DND-41 (cell line): Measurements from ENCODE around the gene RALA.

Source experiments
- ATAC-seq: fragments of 200-7000 bp; cut with Tn5 transposase; 3 replicates; pipeline ENCODE4 v1.9.1; 2021; ENCODE audit warnings: low read depth; ENCODE audit not compliant: insufficient read depth
- DNase-seq: peaks from one replicate; pipeline ENCODE4 v3.0.0-alpha.2; 2020
- H2AFZ ChIP-seq: 2 replicates; pipeline ENCODE4 v1.6.0; 2012; ENCODE audit warnings: low read depth, low read length
- H3K27ac ChIP-seq: 2 replicates; pipeline ENCODE4 v1.5.1; 2012; ENCODE audit warnings: low read length, inconsistent platforms
- H3K27me3 ChIP-seq: fragments of 200-600 bp; sonication (generic); 2 replicates; pipeline ENCODE4 v1.6.0; 2012; ENCODE audit warnings: low read length, mild to moderate bottlenecking, inconsistent platforms; ENCODE audit not compliant: insufficient read depth, poor library complexity
- H3K36me3 ChIP-seq: 2 replicates; pipeline ENCODE4 v1.5.1; 2012; ENCODE audit warnings: low read length, inconsistent platforms; ENCODE audit not compliant: insufficient read depth
- H3K4me1 ChIP-seq: 2 replicates; pipeline ENCODE4 v1.5.1; 2012; ENCODE audit warnings: mild to moderate bottlenecking, low read length; ENCODE audit not compliant: insufficient read depth
- H3K4me2 ChIP-seq: 2 replicates; pipeline ENCODE4 v1.6.0; 2012; ENCODE audit warnings: mild to moderate bottlenecking, moderate library complexity, low read length, inconsistent platforms; ENCODE audit not compliant: insufficient read depth
- H3K4me3 ChIP-seq, 2 experiments: fragments of 200-600 bp in 1 of 2; shearing (Covaris generic) in 1 of 2; 2 replicates each; pipeline ENCODE4 v1.5.1; 2012 to 2016; ENCODE audit warnings: inconsistent platforms in 2 of 2, low read length in 2 of 2, mild to moderate bottlenecking in 2 of 2, low read depth in 1 of 2, moderate library complexity in 1 of 2
- H3K79me2 ChIP-seq: 2 replicates; pipeline ENCODE4 v1.6.0; 2012; ENCODE audit warnings: low read length, inconsistent platforms; ENCODE audit not compliant: insufficient read depth
- H3K9ac ChIP-seq: 2 replicates; pipeline ENCODE4 v1.6.0; 2012; ENCODE audit warnings: low read depth, mild to moderate bottlenecking, inconsistent platforms, low read length, moderate library complexity
- H3K9me3 ChIP-seq: 2 replicates; pipeline ENCODE4 v1.5.1; 2012; ENCODE audit warnings: low read length, moderate library complexity, mild to moderate bottlenecking, inconsistent platforms; ENCODE audit not compliant: insufficient read depth, severe bottlenecking
- H4K20me1 ChIP-seq: 2 replicates; pipeline ENCODE4 v1.6.0; 2012; ENCODE audit warnings: low read length; ENCODE audit not compliant: insufficient read depth
- CTCF ChIP-seq: IDR thresholded peaks from 2 replicates; pipeline ENCODE4 v1.5.1; 2012; ENCODE audit warnings: borderline replicate concordance, low read length, moderate library complexity, mild to moderate bottlenecking; ENCODE audit not compliant: poor library complexity, severe bottlenecking; ENCODE audit errors: extremely low read depth
- EZH2 ChIP-seq: IDR thresholded peaks from 3 replicates; pipeline ENCODE4 v1.6.1; 2012; ENCODE audit warnings: borderline replicate concordance, low read depth, mild to moderate bottlenecking, moderate library complexity, low read length, inconsistent platforms; ENCODE audit not compliant: severe bottlenecking

RALA gene, protein sequence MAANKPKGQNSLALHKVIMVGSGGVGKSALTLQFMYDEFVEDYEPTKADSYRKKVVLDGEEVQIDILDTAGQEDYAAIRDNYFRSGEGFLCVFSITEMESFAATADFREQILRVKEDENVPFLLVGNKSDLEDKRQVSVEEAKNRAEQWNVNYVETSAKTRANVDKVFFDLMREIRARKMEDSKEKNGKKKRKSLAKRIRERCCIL

DNA sequence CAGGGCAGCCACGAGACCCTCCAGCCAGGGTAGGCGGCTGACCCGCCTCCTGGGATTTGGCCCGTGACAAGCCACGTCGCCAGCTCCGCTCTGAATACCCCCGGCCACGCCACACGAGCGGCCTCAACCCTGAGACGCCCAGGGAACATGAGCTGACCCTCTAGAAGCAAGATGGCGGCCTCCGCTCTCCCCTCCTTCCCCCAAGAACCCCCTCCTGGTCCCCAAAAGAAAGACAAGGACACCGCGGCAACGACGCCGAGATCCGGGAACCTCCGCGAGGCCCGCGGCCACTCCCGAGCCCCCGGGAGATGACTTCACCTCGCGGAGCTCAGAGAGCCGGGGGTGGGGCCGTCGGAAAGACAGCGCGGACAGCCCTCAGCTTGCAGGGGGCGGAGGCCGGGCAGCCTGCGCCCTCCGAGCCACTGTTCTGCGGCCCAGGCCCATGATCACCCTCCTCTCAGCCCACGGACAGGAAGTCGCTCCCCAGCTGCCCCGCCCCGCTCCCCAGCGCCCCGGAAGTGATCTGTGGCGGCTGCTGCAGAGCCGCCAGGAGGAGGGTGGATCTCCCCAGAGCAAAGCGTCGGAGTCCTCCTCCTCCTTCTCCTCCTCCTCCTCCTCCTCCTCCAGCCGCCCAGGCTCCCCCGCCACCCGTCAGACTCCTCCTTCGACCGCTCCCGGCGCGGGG is at the start of gene RALA:
Gene RALA, plus strand, starts transcription at position 526 of the 685 bp plus-strand sequence. CDS start 63,096 bp downstream, outside the sequence.
- H3K9me3 ChIP-seq = no peaks in the 10 kb centered on the region
- peaks cover 4% of the 10 kb centered on the region; the same call in 1 of the 2 replicates for H4K20me1 ChIP-seq
- peak within 1 kb of the TSS; percentile 70 to 84 for H3K4me3 ChIP-seq
- ATAC-seq = peak; percentile 96
- no peak for TF ChIP-seq EZH2
- TF ChIP-seq CTCF = no peak
- no peaks in the 10 kb centered on the region for H3K27me3 ChIP-seq
- peak within 1 kb of the TSS; percentile 68 for H3K4me2 ChIP-seq
- peaks cover 55% of the 10 kb centered on the region for H3K79me2 ChIP-seq
- H3K36me3 ChIP-seq = no peaks in the 10 kb centered on the region; the same call in 1 of the 2 replicates
- peak within 1 kb of the TSS; percentile 87 for H2AFZ ChIP-seq
- peak within 1 kb of the TSS; percentile 76 for H3K27ac ChIP-seq
- H3K4me1 ChIP-seq = peaks cover 39% of the 10 kb centered on the region
- peak; percentile 91 for DNase-seq
- peak within 1 kb of the TSS; percentile 93 for H3K9ac ChIP-seq

GRCh38 chr7:39574673-39575349 is 48.6 kb upstream of the RALA start:
- Histone ChIP-seq H3K27me3 (no peaks in the 10 kb centered on the region), H3K79me2 (0 out of 2 replicates have a peak, but pooled peaks cover 2% of the 10 kb centered on the region), H3K9me3 (no peaks in the 10 kb centered on the region), H3K4me2 (no peak overlapping the region), H2AFZ (no peak overlapping the region), H3K4me1 (no peaks in the 10 kb centered on the region), H3K27ac (no peak overlapping the region), H3K4me3 (no peak overlapping the region), H4K20me1 (no peaks in the 10 kb centered on the region), H3K9ac (no peak overlapping the region), H3K36me3 (peaks cover 35% of the 10 kb centered on the region)
- no peak for ATAC-seq
- no peak for TF ChIP-seq EZH2
- TF ChIP-seq CTCF = no peak
- DNase-seq = no peak

GRCh38 chr7:39577229-39577874 is 46.0 kb upstream of the RALA start:
- H3K27me3 ChIP-seq = no peaks in the 10 kb centered on the region
- TF ChIP-seq CTCF = no peak
- TF ChIP-seq EZH2 = no peak
- no peaks in the 10 kb centered on the region; the same call in 1 of the 2 replicates for H3K4me1 ChIP-seq
- H3K4me2 ChIP-seq = no peak overlapping the region
- H3K79me2 ChIP-seq = no peaks in the 10 kb centered on the region
- H3K36me3 ChIP-seq = peaks cover 14% of the 10 kb centered on the region
- no peak overlapping the region for H3K4me3 ChIP-seq
- H3K9me3 ChIP-seq = no peaks in the 10 kb centered on the region
- ATAC-seq (no peak), DNase-seq (no peak)
- H3K9ac ChIP-seq = no peak overlapping the region
- no peaks in the 10 kb centered on the region for H4K20me1 ChIP-seq
- H3K27ac ChIP-seq = no peak overlapping the region
- H2AFZ ChIP-seq = no peak overlapping the region
